ENCODE measurements around the gene BEX1.

DNA sequence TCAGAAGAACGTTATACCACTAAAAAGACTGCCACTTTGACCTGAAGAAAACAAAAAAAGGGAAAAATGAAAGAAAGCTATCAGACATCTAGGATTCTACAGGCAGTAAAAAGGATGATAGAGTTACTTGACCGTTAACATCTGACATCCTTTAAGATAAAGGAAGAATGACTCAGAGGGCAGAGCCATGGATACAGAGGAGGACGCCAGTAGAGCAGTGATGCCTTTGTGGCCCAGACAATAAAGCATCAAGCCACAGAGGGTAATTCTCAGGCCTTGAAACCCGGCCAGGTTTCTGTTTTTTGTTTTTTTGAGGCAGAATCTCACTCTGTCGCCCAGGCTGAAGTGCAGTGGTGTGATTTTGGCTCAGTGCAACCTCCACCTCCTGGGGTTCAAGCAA lies 9.5 kb upstream of the BEX1 start:
- TF ChIP-seq, protein P1, sequence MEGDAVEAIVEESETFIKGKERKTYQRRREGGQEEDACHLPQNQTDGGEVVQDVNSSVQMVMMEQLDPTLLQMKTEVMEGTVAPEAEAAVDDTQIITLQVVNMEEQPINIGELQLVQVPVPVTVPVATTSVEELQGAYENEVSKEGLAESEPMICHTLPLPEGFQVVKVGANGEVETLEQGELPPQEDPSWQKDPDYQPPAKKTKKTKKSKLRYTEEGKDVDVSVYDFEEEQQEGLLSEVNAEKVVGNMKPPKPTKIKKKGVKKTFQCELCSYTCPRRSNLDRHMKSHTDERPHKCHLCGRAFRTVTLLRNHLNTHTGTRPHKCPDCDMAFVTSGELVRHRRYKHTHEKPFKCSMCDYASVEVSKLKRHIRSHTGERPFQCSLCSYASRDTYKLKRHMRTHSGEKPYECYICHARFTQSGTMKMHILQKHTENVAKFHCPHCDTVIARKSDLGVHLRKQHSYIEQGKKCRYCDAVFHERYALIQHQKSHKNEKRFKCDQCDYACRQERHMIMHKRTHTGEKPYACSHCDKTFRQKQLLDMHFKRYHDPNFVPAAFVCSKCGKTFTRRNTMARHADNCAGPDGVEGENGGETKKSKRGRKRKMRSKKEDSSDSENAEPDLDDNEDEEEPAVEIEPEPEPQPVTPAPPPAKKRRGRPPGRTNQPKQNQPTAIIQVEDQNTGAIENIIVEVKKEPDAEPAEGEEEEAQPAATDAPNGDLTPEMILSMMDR (optimal IDR thresholded peaks at IDR 0.05 in 1 of 3, IDR thresholded peaks at IDR 0.05 in 1 of 3, conservative IDR thresholded peaks at IDR 0.05 in 1 of 3; ENCODE audit: extremely low read depth in 1 of 3, insufficient read depth in 2 of 3, low read length in 3 of 3) = no peak
- TF ChIP-seq EZH2 (IDR thresholded peaks at IDR 0.05; ENCODE audit: low read length) = no peak

All from keratinocyte (primary cell).